ENCODE measurements around the gene AUTS2.

DNA sequence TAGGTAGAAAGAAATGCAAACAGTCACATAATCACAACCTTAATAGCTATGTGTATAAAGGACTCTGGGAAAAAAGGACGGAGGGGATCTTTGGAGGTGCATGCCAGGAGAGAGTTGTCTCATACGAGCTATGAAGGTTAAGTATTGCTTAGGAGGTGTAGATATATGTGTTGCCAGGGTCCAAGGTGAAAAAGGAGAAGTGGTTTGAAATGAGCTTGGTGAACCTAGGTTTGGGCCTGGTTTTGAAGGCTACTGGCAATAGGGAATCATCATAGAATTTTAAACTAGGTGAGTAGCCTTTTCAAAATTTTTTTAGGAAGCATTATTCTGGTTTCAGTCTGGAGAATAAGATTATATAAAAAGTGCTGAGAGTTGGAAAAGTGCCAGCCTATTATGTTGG, 336.8 kb downstream of the AUTS2 start:
- TF ChIP-seq, protein P1, sequence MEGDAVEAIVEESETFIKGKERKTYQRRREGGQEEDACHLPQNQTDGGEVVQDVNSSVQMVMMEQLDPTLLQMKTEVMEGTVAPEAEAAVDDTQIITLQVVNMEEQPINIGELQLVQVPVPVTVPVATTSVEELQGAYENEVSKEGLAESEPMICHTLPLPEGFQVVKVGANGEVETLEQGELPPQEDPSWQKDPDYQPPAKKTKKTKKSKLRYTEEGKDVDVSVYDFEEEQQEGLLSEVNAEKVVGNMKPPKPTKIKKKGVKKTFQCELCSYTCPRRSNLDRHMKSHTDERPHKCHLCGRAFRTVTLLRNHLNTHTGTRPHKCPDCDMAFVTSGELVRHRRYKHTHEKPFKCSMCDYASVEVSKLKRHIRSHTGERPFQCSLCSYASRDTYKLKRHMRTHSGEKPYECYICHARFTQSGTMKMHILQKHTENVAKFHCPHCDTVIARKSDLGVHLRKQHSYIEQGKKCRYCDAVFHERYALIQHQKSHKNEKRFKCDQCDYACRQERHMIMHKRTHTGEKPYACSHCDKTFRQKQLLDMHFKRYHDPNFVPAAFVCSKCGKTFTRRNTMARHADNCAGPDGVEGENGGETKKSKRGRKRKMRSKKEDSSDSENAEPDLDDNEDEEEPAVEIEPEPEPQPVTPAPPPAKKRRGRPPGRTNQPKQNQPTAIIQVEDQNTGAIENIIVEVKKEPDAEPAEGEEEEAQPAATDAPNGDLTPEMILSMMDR (IDR thresholded peaks at IDR 0.05; ENCODE audit: insufficient read depth, low read length, poor library complexity, severe bottlenecking), result no peak
- no peak for TF ChIP-seq EZH2phosphoT487 (conservative IDR thresholded peaks at IDR 0.05; ENCODE audit: low read length)

Data from SU-DHL-6 (cell line).